GM19463 (cell line): ENCODE results near the gene OR10K2.
"Not testable (repeated sequence)": the region's sequence is repeated elsewhere in the genome, so short reads cannot be mapped to it uniquely, and the experiment has no call there.

ENCODE experiments used
- ATAC-seq: cut with Tn5 transposase; IDR thresholded peaks from one replicate; pipeline ENCODE4 v1.9.1; 2021; ENCODE audit warnings: mild to moderate bottlenecking, moderate library complexity; ENCODE audit not compliant: unreplicated experiment

Gene OR10K2, protein sequence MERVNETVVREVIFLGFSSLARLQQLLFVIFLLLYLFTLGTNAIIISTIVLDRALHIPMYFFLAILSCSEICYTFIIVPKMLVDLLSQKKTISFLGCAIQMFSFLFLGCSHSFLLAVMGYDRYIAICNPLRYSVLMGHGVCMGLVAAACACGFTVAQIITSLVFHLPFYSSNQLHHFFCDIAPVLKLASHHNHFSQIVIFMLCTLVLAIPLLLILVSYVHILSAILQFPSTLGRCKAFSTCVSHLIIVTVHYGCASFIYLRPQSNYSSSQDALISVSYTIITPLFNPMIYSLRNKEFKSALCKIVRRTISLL

DNA sequence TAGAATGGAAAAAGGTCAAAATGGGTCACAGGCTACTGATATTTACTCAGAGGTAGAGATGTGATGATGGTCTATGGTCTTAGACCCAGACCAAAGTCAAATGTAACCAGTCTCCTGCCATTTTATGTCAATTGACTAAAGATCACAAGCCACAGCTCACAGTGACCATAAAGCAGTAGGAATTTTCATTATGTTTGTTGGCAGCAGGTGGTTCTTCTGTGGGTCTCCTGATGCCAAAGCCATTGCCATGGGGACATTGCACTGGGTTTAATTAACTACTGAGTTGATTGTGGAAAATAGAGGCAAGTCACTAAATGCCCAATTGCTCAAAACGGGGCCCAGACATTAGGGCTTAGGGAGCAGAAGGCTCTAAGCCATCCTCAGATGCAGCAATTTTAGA is at the start of gene OR10K2:
Gene OR10K2, minus strand, starts transcription at position 101 of the 400 bp plus-strand sequence. CDS start 5,371 bp downstream, outside the sequence.
- no peak for ATAC-seq

DNA sequence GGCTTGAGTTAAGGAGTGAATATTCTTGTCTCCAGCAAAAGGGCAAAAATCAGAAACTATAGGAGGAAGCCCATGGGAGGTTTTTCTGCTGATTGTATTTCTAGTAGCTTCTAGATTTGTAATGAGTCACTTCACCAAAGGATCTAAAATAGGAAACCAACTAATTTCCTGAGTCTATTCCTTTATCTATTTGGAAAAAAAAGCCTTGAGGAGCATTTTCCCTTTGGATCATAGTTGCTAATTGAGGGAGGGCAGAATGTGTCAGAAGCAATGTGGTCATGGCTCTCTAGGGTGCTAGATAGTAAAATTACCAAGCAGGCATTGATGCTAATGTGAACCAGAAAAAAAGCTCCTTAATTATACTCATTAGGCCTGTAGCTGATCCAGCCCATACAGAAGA is 45.9 kb upstream of the OR10K2 start, which contains the start of gene OR10R2:
Gene OR10R2, plus strand, starts transcription at position 301 of the 400 bp plus-strand sequence. CDS start 106 bp downstream, outside the sequence.
- ATAC-seq = no peak

DNA sequence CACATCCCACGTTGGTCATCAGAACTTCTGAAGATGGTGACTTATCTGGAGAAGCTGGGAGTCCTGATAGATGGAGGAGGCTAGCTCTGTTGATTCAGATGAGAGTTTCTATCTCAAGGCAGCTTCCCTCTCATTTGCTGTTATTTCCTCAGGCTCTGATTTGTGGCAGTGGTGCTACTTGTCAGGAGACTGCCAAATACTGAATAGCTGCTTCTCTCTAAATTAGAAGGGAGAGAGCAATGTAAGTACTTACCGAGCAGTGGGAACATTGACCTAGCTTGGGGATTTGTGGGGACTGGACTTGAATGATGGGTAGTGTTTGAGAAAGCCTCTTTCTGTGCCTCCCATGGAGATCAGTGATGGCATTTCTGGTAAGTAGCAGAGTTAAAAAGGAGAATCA is 35.5 kb upstream of the OR10K2 start, which contains the start of gene OR10K1:
Gene OR10K1, plus strand, starts transcription at position 301 of the 400 bp plus-strand sequence. CDS start 3,728 bp downstream, outside the sequence.
- no peak for ATAC-seq

DNA sequence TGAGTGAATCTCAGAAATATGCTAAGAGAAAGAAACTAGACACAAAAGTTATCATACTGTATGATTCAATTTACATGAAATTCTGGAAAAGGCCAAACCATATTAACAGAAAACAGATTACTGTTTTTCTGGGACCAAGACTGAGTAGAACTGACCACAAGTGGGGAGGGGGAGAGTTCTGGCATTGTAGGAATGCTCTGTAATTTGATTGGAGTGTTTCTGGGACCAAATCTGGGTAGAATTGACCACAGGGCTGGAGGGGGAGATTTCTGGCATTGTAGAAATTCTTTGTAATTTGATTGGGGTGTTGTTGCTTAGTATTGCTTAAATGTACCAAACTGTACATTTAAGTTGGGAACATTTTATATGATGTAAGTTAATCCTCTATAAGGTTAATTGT is 32.2 kb upstream of the OR10K2 start:
- no peak for ATAC-seq

DNA sequence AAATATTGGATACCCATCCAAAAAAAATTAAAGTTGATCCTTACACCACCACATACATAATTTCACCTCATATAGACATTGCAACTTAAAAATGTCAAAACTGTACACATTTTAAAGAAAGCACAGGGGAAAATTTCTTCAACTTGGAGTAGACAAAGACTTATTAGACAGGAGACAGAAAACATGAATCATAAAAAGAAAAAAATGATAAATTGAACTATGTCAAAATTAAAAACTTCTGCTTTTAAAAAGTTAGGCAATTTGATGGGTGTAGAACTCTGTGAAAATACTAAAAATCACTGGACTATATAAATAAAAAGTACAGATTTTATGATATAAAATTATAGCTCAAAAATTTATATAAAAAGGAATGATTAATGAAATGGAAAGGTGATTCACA is 31.2 kb upstream of the OR10K2 start:
- ATAC-seq = no peak

DNA sequence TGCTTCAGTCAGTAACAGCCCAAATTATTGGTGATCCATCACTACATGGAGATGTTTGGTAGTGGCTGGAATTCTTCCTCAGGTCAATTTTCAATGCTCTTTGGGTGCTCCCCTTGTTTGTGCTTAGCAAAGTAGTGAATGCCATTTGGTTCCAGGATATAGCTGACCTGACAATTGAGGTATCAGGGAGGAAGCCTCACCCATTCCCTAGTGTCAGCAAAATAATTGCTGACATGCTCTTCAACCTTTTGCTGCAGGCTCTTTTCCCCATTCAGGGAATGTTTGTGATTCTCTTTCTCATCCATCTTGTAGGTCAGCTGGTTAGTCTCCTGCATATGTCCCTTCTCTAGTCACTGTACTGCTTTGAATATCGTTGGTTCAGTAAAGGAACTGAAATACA is 28.5 kb upstream of the OR10K2 start:
- no peak for ATAC-seq

DNA sequence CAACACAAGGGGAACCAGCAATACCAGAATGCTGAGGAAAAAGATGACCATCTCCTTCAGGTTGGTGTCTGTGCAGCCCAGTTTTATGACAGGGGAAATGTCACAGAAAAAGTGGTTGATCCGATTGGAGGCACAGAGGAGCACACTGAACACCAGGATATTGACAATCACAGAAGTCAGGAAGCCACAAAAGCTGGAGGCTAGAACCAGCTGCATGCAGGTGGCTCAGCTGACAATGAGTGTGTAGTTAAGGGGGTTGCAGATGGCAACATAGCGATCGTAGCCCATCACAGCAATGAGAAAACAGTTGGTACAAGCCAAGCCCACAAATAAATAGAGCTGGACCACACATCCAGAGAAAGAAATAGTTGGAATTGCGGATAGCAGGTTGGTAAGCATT is 19.3 kb upstream of the OR10K2 start:
- no peak for ATAC-seq

DNA sequence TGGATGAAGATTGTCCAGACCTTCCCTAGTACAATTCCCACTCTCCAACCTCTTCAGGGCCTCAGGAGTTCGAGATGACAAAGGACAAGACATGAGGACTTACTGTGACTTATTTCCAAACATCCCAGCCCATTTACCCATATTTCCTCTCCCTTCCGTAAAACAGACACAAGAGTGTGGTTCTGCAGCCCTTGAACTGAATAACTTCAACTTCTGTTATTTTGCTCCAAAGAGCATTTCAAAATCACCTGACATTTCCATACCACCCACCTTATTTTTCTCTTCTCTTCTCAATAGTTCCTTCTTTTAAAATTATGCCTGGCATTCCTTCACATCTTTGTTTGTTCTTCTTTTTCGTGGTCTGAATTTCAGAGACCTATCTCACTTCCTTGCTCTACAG is 8.7 kb upstream of the OR10K2 start:
- ATAC-seq = no peak

DNA sequence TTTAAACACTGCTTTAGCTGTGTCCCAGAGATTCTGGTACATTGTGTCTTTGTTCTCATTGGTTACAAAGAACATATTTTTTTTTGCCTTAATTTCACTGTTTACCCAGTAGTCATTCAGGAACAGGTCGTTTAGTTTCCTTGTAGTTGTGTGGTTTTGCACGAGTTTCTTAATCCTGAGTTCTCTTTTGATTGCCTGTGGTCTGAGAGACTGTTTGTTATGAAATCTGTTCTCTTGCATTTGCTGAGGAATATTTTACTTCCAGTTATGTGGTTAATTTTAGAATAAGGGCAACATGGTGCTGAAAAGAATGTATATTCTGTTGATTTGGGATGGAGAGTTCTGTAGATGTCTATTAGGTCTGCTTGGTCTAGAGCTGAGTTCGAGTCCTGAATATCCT is 4.1 kb upstream of the OR10K2 start:
- not testable (repeated sequence) for ATAC-seq

DNA sequence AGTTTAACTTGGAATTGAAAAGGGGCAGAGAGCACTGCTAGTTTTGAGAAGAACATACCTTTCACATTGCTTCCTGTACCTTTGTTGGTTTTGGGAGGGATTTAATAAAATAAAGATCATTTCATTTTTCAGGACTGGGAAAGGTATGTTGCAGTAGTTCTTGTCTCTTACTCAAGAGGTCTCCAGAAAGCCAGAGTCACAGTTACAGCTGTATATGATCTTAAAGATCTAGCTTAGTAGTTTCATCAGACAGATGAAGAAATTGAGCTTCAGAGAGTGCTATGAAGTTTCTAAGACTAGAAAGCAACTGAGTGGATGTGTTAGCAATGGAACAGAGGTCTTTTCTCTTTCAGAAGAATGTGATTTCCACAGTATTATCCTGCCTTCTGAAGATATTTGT is 1.0 kb downstream of the OR10K2 start:
- ATAC-seq = no peak

DNA sequence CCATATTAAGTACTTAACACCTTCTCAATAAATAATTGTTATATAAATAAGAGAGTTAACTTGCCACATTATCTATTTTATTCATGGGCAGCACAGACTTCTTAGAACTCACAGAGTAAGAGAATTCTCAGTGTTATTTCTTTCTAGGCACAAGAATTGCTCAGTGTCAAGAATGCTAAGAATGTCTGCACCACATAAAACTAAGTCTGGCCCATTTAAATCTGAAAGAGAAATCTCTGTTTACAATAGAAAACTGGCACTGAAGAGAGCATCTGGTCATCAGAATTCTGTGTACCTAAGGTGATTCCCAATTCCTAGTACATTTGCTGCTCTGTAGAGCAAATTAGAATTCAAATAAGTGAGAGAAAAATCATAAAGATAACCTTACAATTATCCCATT is 3.8 kb downstream of the OR10K2 start:
- no peak for ATAC-seq

DNA sequence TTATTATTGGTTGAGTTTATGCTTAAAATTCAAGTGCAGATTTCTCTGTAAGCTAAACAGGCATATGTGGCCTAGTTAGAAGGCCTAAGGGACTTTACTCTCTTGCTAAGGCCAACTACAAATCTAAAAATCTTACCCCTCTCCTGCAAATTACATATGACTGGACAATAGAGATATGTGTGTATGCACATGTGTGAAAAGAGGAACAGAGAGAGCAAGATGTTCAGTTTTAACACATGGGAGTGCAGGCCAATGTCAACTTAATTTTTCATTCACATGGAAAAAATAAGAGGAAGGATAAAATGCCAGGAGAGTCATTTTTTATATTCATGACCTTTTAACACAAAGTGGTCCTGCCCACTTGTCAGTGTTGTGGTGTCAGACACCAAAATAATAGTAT is 8.5 kb downstream of the OR10K2 start:
- ATAC-seq = no peak

DNA sequence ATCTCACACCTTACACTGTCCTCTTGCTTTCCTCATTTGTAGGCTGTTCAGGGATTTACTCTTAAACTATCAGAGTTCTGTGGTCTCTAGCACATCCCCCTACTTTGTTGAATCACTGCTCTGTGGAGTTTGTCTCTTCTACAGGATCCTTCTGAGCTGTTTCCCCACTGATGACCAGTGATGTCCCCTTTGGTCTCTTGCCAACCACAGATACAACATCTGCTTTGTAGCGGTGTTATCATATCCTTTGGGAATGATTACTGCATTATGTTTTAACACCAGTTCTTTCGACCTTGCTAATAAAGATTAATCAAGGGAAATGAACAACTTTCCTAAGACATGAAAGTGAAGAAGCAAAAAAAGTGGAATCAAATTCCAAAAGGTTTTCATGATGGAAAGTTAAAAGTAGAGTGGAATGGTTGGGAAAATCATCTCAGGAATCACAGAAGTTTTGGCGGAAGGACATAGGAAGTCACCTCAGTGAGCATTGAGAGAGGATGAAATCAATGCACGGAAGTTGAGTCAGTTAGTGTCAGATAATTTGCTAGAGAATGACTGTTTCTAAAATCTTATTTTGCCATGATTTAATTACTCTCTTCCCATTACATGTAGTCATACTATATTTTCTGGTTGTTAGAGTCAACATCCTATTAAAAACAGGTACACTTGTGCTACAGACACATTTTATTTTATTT is 11.2 kb downstream of the OR10K2 start:
- no peak for ATAC-seq

DNA sequence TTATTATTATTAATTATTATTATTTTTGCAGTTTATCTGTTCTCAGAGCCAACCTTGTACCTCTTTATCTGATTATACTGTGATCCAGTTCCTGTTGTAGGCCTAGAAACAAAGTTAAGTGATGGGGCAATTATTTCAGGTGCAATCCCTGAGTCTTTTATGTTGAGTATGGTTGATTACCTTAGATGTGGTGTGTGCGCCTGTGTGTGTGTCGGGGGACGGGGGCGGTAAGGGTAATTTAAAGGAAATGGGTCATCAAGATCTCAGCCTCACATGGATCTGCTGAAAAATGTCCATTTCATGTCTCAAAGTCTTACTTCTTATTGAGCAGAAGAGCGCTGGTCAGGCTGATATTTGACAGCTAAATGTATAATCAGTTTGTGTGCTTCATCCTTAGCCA is 18.9 kb downstream of the OR10K2 start:
- no peak for ATAC-seq

DNA sequence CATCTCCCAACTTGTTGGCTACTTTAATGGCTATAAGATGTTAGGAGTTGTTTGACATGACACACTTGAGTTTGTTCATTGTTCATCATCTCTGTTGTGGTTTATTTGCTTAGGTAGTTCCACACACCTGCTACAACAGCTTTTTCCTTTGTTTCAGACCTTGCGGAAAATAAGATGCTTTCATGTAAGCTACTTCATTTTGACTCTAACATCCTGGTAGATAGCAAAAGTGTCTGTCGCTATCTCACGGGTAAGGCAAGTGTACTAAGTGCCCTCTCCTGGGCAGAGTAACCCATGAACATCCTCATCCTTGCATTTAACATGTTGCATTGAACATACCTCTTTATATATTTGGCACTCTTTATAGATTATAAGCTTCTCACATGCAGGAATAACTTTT is 25.2 kb downstream of the OR10K2 start:
- ATAC-seq = no peak

DNA sequence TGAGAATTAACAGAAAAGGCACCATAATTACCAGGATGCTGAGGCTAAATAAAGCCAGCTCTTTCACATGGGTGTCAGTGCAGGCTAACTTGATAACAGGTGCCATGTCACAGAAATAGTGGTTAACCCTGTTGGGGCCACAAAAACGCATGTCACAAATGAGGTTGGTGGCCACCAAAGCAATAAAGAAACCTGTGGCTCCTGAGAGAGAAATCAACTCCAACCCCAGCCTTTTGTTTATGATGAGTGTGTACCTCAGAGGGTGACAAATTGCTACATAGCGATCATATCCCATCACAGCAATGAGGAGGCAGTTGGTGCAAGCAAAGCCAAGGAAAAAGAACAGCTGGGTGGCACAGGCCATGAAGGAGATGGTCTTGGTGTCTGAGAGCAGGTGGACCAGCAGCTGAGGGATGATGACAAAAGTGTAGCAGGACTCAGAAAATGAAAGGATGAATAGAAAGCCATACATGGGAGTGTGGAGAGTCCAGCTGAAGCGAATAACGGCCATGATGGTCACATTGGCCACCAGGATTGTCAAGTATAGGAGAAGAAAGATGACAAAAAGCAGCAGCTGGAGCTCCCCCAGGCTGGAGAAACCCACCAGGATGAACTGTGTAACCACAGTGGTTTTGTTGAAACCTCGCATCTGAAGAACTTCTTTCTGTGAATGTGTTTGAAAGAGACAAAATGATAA is 27.1 kb downstream of the OR10K2 start, which contains the start of gene OR10T2:
Gene OR10T2, minus strand, starts transcription at position 649 of the 697 bp plus-strand sequence. Its CDS starts 0 bp downstream, at position 649.
- ATAC-seq = no peak

DNA sequence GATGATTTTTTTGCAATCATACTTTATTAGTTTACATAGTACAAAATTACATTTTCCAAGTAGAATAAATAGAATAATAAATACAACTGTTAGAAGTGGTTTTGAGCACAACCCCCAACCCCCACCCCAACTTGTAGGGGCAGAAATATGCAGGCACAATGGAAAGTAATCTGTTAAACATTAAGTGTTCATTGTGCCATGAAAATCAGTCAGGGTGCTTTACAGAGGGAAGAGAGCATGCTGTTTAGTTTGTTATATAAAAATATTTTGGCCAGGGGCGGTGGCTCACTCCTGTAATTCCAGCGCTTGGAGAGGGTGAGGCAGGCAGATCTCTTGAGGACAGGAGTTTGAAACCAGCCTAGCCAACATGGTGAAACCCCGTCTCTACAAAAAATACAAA is 29.4 kb downstream of the OR10K2 start:
- ATAC-seq = no peak

DNA sequence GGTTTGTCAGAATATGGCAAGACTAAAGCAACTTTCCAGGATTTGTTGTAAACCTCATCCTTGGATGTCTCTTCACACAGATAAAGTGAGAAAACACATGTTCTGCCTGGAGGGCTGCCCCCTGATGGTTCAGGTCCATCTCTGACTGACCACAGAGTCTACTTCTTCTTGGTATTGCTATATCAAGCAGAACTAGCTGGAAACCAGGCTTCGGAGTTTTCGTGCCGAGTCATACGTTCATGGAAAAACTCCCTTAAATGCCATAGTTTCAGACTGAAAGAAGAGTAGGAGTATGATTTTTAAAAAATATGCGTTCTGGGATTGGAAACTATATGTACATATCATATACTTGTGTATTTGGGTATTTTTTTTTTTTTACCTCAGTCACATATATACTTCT is 32.6 kb downstream of the OR10K2 start:
- no peak for ATAC-seq

DNA sequence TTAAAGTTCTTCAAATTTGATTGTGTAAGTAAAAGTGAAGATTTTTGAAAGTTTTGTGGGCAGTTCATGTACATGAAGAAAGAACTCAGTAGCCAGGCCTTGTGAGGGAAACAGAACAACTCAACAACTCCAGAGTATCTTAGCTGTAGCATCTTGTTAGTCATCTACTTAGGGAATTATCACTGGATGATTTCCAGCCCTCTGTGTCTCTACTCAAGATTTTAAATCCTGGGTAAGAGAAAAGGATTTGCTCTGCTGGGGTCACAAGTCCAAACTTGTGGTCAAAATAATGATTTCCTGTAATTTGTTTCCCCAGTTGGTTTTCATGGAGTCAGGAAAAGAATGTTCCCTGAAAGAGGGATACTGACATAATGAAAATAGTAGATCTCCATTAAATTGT is 34.9 kb downstream of the OR10K2 start:
- ATAC-seq = no peak

DNA sequence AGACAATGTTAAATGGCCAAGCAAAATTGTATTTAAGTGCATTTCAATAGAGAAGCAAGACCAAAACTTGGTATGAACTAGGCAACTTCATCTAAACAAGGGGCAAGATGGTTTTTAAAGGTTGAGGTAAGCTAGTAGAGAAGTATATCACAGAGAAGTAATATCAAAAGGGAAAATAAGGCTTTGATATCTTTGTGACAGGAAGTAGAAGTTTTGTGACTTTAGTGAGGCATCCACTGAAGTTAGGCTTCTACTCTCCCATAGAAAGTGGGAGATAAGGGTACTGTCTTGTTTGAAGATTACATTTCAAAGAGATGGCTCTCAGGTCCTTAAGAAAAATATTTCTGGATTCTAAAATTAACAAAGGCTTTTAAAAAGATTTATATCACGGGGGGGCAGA is 35.7 kb downstream of the OR10K2 start:
- ATAC-seq = no peak

DNA sequence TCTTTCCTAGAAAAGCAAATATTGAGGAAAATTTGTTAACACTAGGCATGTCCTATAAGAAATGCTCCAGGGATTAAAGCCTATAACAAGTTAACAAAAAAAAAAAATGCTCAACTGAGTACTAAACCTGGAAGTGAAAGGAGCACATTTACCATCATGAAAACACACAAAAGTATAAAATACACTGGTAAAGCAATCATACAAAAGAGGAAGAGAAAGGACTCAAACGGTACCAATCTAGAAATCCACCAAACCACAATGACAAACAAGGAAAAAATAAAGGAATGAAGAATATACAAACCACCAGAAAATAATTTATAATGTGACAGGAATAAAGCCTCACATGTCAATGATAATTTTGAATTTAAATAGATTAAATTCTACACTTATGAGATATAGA is 51.2 kb downstream of the OR10K2 start:
- ATAC-seq = no peak

DNA sequence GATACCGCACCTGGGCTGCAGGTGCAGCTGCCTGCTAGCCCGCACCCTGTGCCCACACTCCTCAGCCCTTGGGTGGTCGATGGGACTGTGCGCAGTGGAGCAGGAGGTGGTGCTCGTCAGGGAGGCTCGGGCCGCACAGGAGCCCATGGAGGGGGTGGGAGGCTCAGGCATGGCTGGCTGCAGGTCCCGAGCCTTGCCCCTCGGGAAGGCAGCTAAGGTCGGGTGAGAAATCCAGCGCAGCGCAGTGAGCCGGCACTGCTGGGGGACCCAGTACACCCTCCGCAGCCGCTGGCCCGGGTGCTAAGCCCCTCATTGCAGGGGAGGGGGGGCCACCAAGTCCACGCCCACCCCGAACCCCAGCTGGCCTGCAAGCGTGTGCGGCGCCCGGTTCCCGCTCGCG is 51.9 kb downstream of the OR10K2 start:
- ATAC-seq = not testable (repeated sequence)
